Osteoblast (primary cell): Measurements from ENCODE around the gene CNPPD1. TPM values are rescaled to one million over a fixed set of nuclear protein-coding genes. Genes with fewer than 3 reads are reported as not detected.

Experiments
- DNase-seq: peaks from one replicate; pipeline ENCODE4 v3.0.0; 2011; ENCODE audit warnings: low spot score, mixed read lengths; ENCODE audit not compliant: insufficient read length; ENCODE audit errors: missing footprints
- H2AFZ ChIP-seq: 2 replicates; pipeline ENCODE4 v1.6.0; 2011; ENCODE audit warnings: mild to moderate bottlenecking, low read length
- H3K27ac ChIP-seq: 2 replicates; pipeline ENCODE4 v1.5.1; 2011; ENCODE audit warnings: mild to moderate bottlenecking, low read depth, low read length, moderate library complexity
- H3K27me3 ChIP-seq: 2 replicates; pipeline ENCODE4 v1.6.0; 2012; ENCODE audit warnings: mild to moderate bottlenecking, control low read depth, inconsistent platforms, low read length, moderate library complexity; ENCODE audit not compliant: insufficient read depth
- H3K36me3 ChIP-seq: 2 replicates; pipeline ENCODE4 v1.5.1; 2011; ENCODE audit warnings: mild to moderate bottlenecking, low read length, control low read depth, moderate library complexity; ENCODE audit not compliant: insufficient read depth
- H3K4me1 ChIP-seq: 2 replicates; pipeline ENCODE4 v1.5.1; 2011; ENCODE audit warnings: mild to moderate bottlenecking, low read length, control low read depth, moderate library complexity; ENCODE audit not compliant: insufficient read depth
- H3K4me2 ChIP-seq: 2 replicates; pipeline ENCODE4 v1.6.0; 2011; ENCODE audit warnings: mild to moderate bottlenecking, low read length; ENCODE audit not compliant: insufficient read depth
- H3K4me3 ChIP-seq: fragments of 200-600 bp; sonication (generic); 3 replicates; pipeline ENCODE4 v1.5.1; 2012; ENCODE audit warnings: mild to moderate bottlenecking, low read length, inconsistent platforms; ENCODE audit not compliant: insufficient read depth
- H3K79me2 ChIP-seq: 2 replicates; pipeline ENCODE4 v1.6.0; 2012; ENCODE audit warnings: mild to moderate bottlenecking, low read length, control low read depth, inconsistent platforms; ENCODE audit not compliant: insufficient read depth
- H3K9me3 ChIP-seq: 2 replicates; pipeline ENCODE4 v1.5.1; 2011; ENCODE audit warnings: low read depth, low read length, control low read depth
- H4K20me1 ChIP-seq: 2 replicates; pipeline ENCODE4 v1.6.0; 2012; ENCODE audit warnings: mild to moderate bottlenecking, low read length, control low read depth; ENCODE audit not compliant: insufficient read depth
- CTCF ChIP-seq: IDR thresholded peaks from 2 replicates; pipeline ENCODE4 v1.5.1; 2011; ENCODE audit warnings: mild to moderate bottlenecking, low read depth, low read length, moderate library complexity; ENCODE audit errors: extremely low read depth
- total RNA-seq: library from RNA; depleted of rRNA; stranded (reverse); fragments of >200 nt; gene quantifications from 2 replicates; pipeline ENCODE4 v1.2.3, GENCODE V29; 2012

The CNPPD1 gene
- total RNA-seq, 1 donor = 26.1 TPM

GRCh38 chr2:219125886-219126270 lies 50.8 kb downstream of the CNPPD1 start:
- peak overlapping the region; percentile 59 for H3K4me2 ChIP-seq
- H4K20me1 ChIP-seq = peaks cover 14% of the 10 kb centered on the region
- no peaks in the 10 kb centered on the region for H3K79me2 ChIP-seq
- no peaks in the 10 kb centered on the region for H3K27me3 ChIP-seq
- H3K36me3 ChIP-seq = no peaks in the 10 kb centered on the region
- H2AFZ ChIP-seq = no peak overlapping the region
- no peak for DNase-seq
- H3K9me3 ChIP-seq = no peaks in the 10 kb centered on the region
- peak overlapping the region; percentile 60 for H3K27ac ChIP-seq
- TF ChIP-seq CTCF = no peak
- peak overlapping the region; percentile 27 for H3K4me3 ChIP-seq
- peaks cover 24% of the 10 kb centered on the region for H3K4me1 ChIP-seq

GRCh38 chr2:219125225-219125885 lies 51.4 kb downstream of the CNPPD1 start:
- no peaks in the 10 kb centered on the region for H3K36me3 ChIP-seq
- peak overlapping the region; percentile 59 for H3K4me2 ChIP-seq
- TF ChIP-seq CTCF = no peak
- no peaks in the 10 kb centered on the region for H3K79me2 ChIP-seq
- peak; percentile 96 for DNase-seq
- H3K27ac ChIP-seq = peak overlapping the region; percentile 60
- H3K4me3 ChIP-seq = peak overlapping the region; percentile 27
- no peaks in the 10 kb centered on the region for H3K27me3 ChIP-seq
- peaks cover 24% of the 10 kb centered on the region for H3K4me1 ChIP-seq
- no peak overlapping the region for H2AFZ ChIP-seq
- H3K9me3 ChIP-seq = no peaks in the 10 kb centered on the region
- H4K20me1 ChIP-seq = peaks cover 14% of the 10 kb centered on the region

GRCh38 chr2:219124381-219125110 lies 52.2 kb downstream of the CNPPD1 start:
- DNase-seq = peak; percentile 74
- Histone ChIP-seq H3K9me3 (no peaks in the 10 kb centered on the region), H3K27me3 (no peaks in the 10 kb centered on the region), H3K4me2 (peak overlapping the region; percentile 59), H3K27ac (peak overlapping the region; percentile 60), H3K36me3 (no peaks in the 10 kb centered on the region), H3K79me2 (no peaks in the 10 kb centered on the region), H2AFZ (no peak overlapping the region), H3K4me3 (no peak overlapping the region), H4K20me1 (peaks cover 19% of the 10 kb centered on the region), H3K4me1 (peaks cover 24% of the 10 kb centered on the region)
- TF ChIP-seq CTCF = no peak
